H1 (cell line): ENCODE results near the gene MYH10. TPM values are rescaled to one million over a fixed set of nuclear protein-coding genes. Genes with fewer than 3 reads are reported as not detected.

Experiments used
- CTCF ChIA-PET: fragments of 300-600 bp; sonication (Branson Sonifier 250); formaldehyde crosslinking; loops from one replicate; lab custom pipeline; 2021; ENCODE audit not compliant: partially characterized antibody; lab: Charles Lee
- POLR2A ChIA-PET: fragments of 300-600 bp; sonication (Branson Sonifier 250); formaldehyde crosslinking; loops from one replicate; lab custom pipeline; 2021; ENCODE audit warnings: inconsistent platforms; ENCODE audit not compliant: partially characterized antibody; lab: Charles Lee
- DNase-seq, 2 experiments: peaks; one replicate each; pipeline versions ENCODE4 v3.0.0 to v3.0.0-alpha.2; 2010 to 2022; ENCODE audit warnings: low spot score in 2 of 2, low read depth in 1 of 2, mixed read lengths in 1 of 2
- FAIRE-seq: peaks from 2 replicates; lab custom pipeline; 2011; peaks lifted over from hg19 to GRCh38; lab: Jason Lieb, UNC
- H2AFZ ChIP-seq: 2 replicates; pipeline ENCODE4 v1.8.1; 2012; ENCODE audit warnings: low read length, inconsistent platforms
- H2AK5ac ChIP-seq: 2 replicates; pipeline ENCODE4 v1.6.1; 2013; ENCODE audit warnings: low read depth, low read length
- H2BK120ac ChIP-seq: replicated peaks from 2 replicates; pipeline ENCODE3; 2013; ENCODE audit warnings: low read depth, low read length, inconsistent platforms
- H2BK12ac ChIP-seq: 2 replicates; pipeline ENCODE4 v1.6.1; 2013; ENCODE audit warnings: low read depth, low read length
- H2BK15ac ChIP-seq: 2 replicates; pipeline ENCODE4 v1.6.1; 2013; ENCODE audit warnings: low read length
- H2BK20ac ChIP-seq: 2 replicates; pipeline ENCODE4 v1.6.1; 2013; ENCODE audit warnings: low read length
- H2BK5ac ChIP-seq: 2 replicates; pipeline ENCODE4 v1.6.1; 2013; ENCODE audit warnings: low read depth, low read length
- H3K14ac ChIP-seq: 2 replicates; pipeline ENCODE4 v1.6.1; 2013; ENCODE audit warnings: inconsistent platforms; ENCODE audit not compliant: insufficient read length
- H3K18ac ChIP-seq: 2 replicates; pipeline ENCODE4 v1.6.1; 2013; ENCODE audit warnings: low read length; ENCODE audit errors: extremely low read depth
- H3K23ac ChIP-seq: 2 replicates; pipeline ENCODE4 v1.6.1; 2013; ENCODE audit warnings: inconsistent platforms; ENCODE audit not compliant: insufficient read length
- H3K23me2 ChIP-seq: 2 replicates; pipeline ENCODE4 v1.6.1; 2013; ENCODE audit warnings: low read depth, low read length
- H3K27ac ChIP-seq: 2 replicates; pipeline ENCODE4 v1.6.1; 2011; ENCODE audit warnings: low read depth, low read length, inconsistent platforms
- H3K27me3 ChIP-seq, 4 experiments: replicated peaks in 1 of 4; 1 replicate in 1 of 4; 2 replicates in 3 of 4; pipeline versions ENCODE4 v1.6.1 to v1.8.1; 2011 to 2013; ENCODE audit warnings: low read length in 3 of 4, mild to moderate bottlenecking in 3 of 4, inconsistent platforms in 2 of 4, mixed read lengths in 2 of 4, moderate library complexity in 1 of 4; ENCODE audit not compliant: control insufficient read depth in 3 of 4, insufficient read depth in 3 of 4; ENCODE audit errors: extremely low read depth in 1 of 4
- H3K36me3 ChIP-seq, 4 experiments: 2 replicates each; pipeline versions ENCODE4 v1.6.1 to v1.8.1; 2011 to 2013; ENCODE audit warnings: mild to moderate bottlenecking in 4 of 4, low read length in 3 of 4, moderate library complexity in 2 of 4, control low read depth in 1 of 4, inconsistent platforms in 1 of 4; ENCODE audit not compliant: insufficient read depth in 4 of 4, control insufficient read depth in 2 of 4
- H3K4ac ChIP-seq: replicated peaks from 2 replicates; pipeline ENCODE3; 2013; ENCODE audit warnings: low read length, low read depth, mixed read lengths, inconsistent platforms; ENCODE audit not compliant: insufficient read length
- H3K4me1 ChIP-seq, 4 experiments: replicated peaks in 1 of 4; 1 replicate in 1 of 4; 2 replicates in 3 of 4; pipeline versions ENCODE4 v1.6.1 to v1.8.1; 2011 to 2013; ENCODE audit warnings: low read length in 3 of 4, inconsistent platforms in 2 of 4, mixed read lengths in 1 of 4; ENCODE audit not compliant: insufficient read depth in 4 of 4, control insufficient read depth in 3 of 4
- H3K4me2 ChIP-seq, 2 experiments: 2 replicates each; pipeline versions ENCODE4 v1.6.1 to v1.8.1; 2011 to 2013; ENCODE audit warnings: low read depth in 2 of 2, low read length in 2 of 2, control low read depth in 1 of 2, inconsistent platforms in 1 of 2, mild to moderate bottlenecking in 1 of 2; ENCODE audit not compliant: insufficient read depth in 1 of 2
- H3K4me3 ChIP-seq, 4 experiments: fragments of 200-600, 300-600 bp in 1 of 4; sonication (generic), shearing (Covaris generic), sonication (Bioruptor Twin) in 1 of 4; 2 replicates each; pipeline versions ENCODE4 v1.5.1 to v1.8.1; 2011 to 2016; ENCODE audit warnings: low read length in 4 of 4, low read depth in 3 of 4, control low read depth in 2 of 4, inconsistent platforms in 2 of 4, mild to moderate bottlenecking in 2 of 4, mixed read lengths in 1 of 4, moderate library complexity in 1 of 4; ENCODE audit not compliant: insufficient read depth in 2 of 4; ENCODE audit errors: extremely low read depth in 1 of 4
- H3K56ac ChIP-seq: replicated peaks from 2 replicates; pipeline ENCODE3; 2013; ENCODE audit warnings: low read depth, mild to moderate bottlenecking, mixed read lengths, low read length, inconsistent platforms; ENCODE audit not compliant: insufficient read length
- H3K79me1 ChIP-seq: 2 replicates; pipeline ENCODE4 v1.6.1; 2013; ENCODE audit warnings: low read depth, low read length, control low read depth
- H3K79me2 ChIP-seq, 2 experiments: 2 replicates each; pipeline versions ENCODE4 v1.6.1 to v1.8.1; 2012 to 2013; ENCODE audit warnings: low read length in 2 of 2, mild to moderate bottlenecking in 2 of 2, inconsistent platforms in 1 of 2; ENCODE audit not compliant: insufficient read depth in 2 of 2, control insufficient read depth in 1 of 2
- H3K9ac ChIP-seq, 4 experiments: replicated peaks in 1 of 4; 1 replicate in 1 of 4; 2 replicates in 3 of 4; pipeline versions ENCODE4 v1.6.1 to v1.8.1; 2011 to 2013; ENCODE audit warnings: low read depth in 3 of 4, low read length in 3 of 4, control low read depth in 2 of 4, mild to moderate bottlenecking in 2 of 4, moderate library complexity in 2 of 4, inconsistent platforms in 1 of 4; ENCODE audit errors: extremely low read depth in 1 of 4
- H3K9me3 ChIP-seq, 2 experiments: 2 replicates each; pipeline versions ENCODE4 v1.6.1 to v1.8.1; 2012 to 2013; ENCODE audit warnings: mild to moderate bottlenecking in 2 of 2, moderate library complexity in 2 of 2, control low read depth in 1 of 2, inconsistent platforms in 1 of 2, low read depth in 1 of 2, low read length in 1 of 2, mixed read lengths in 1 of 2; ENCODE audit not compliant: insufficient read depth in 2 of 2
- H4K20me1 ChIP-seq, 2 experiments: replicated peaks in 1 of 2; 2 replicates each; pipeline versions ENCODE3 to v1.8.1; 2011 to 2013; ENCODE audit warnings: inconsistent platforms in 2 of 2, low read length in 2 of 2, mild to moderate bottlenecking in 1 of 2; ENCODE audit not compliant: insufficient read depth in 2 of 2, control insufficient read depth in 1 of 2
- H4K5ac ChIP-seq: 2 replicates; pipeline ENCODE4 v1.6.1; 2013; ENCODE audit warnings: low read length, low read depth, mixed read lengths, inconsistent platforms; ENCODE audit not compliant: insufficient read length
- H4K8ac ChIP-seq: 2 replicates; pipeline ENCODE4 v1.8.0; 2013; ENCODE audit warnings: mild to moderate bottlenecking, moderate library complexity, low read length, inconsistent platforms; ENCODE audit not compliant: insufficient read depth; ENCODE audit errors: extremely low read depth
- H4K91ac ChIP-seq: replicated peaks from 2 replicates; pipeline ENCODE3; 2013; ENCODE audit warnings: low read length, mixed read lengths, inconsistent platforms; ENCODE audit not compliant: insufficient read length
- KDM5A ChIP-seq: fragments of 200-600 bp; IDR thresholded peaks from 2 replicates; pipeline ENCODE4 v1.7.1; 2012; ENCODE audit warnings: mild to moderate bottlenecking, low read length, inconsistent platforms, mixed read lengths
- RFX5 ChIP-seq: IDR thresholded peaks from 2 replicates; pipeline ENCODE4 v1.6.1; 2011; ENCODE audit warnings: low read depth, low read length, improper control_type of control experiment, borderline replicate concordance
- WGBS, 2 experiments: shearing (Covaris generic) in 1 of 2; methylation state at CpG; one replicate each; pipeline versions ENCODE4 v1.1.6 to v1.1.7; 2013 to 2015; ENCODE audit warnings: low lambda C conversion rate in 2 of 2, mixed read lengths in 2 of 2, inconsistent platforms in 1 of 2, low coverage in 1 of 2, missing lambda C conversion rate in 1 of 2; ENCODE audit not compliant: insufficient replicate concordance in 2 of 2, insufficient coverage in 1 of 2, insufficient read length in 1 of 2; ENCODE audit errors: extremely low coverage in 1 of 2, missing lambda C conversion rate in 1 of 2; 5-methylcytosine and 5-hydroxymethylcytosine counted together
- polyA plus RNA-seq, 7 experiments: library from polyadenylated mRNA; depleted of rRNA in 3 of 7; stranded (reverse) in 5 of 7; unstranded in 2 of 7; fragments of >200 nt in 5 of 7; fragments of 200-250 nt in 2 of 7; gene quantifications; 1 replicate in 5 of 7; 2 replicates in 1 of 7; 4 replicates in 1 of 7; pipeline versions ENCODE4 v1.2.1 to v1.2.3, GENCODE V29; 2011 to 2013; ENCODE audit warnings: missing spikeins in 2 of 7, mixed read lengths in 2 of 7
- total RNA-seq: library from RNA; stranded (reverse); fragmentation: NEBNext Ultra II Directional; extraction: Animal tissue kit (Norgen Biotek cat#: 25700); gene quantifications from 2 replicates; pipeline ENCODE4 v1.2.1, GENCODE V29; 2021

Gene MYH10
- total and polyA plus RNA-seq, 2 of the 8 experiments (the other 6 are each of a cell fraction or from before 2014, with no cell fraction given): 64.1 to 289 TPM

- Histone ChIP-seq H3K4me3 (no peak overlapping the region), H3K23me2 (no peaks in the 10 kb centered on the region), H2AK5ac (no peak overlapping the region), H3K23ac (no peak overlapping the region), H2AFZ (no peak overlapping the region), H3K79me2 (peaks cover 48 to 100% of the 10 kb centered on the region in 2 experiments), H4K91ac (no peak overlapping the region), H3K18ac (no peak overlapping the region), H3K79me1 (peaks cover under 1% of the 10 kb centered on the region; the same call in 1 of the 2 replicates), H4K8ac (no peak overlapping the region), H4K5ac (no peak overlapping the region), H2BK120ac (no peak overlapping the region), H3K14ac (no peak overlapping the region), H3K4ac (no peak overlapping the region), H2BK12ac (no peak overlapping the region), H3K27ac (no peak overlapping the region), H2BK15ac (no peak overlapping the region), H4K20me1 (peaks cover 29 to 35% of the 10 kb centered on the region in 2 experiments), H3K56ac (no peak overlapping the region), H3K27me3 (no peaks in the 10 kb centered on the region), H2BK20ac (no peak overlapping the region), H3K4me2 (no peak overlapping the region), H3K36me3 (peaks cover 4 to 47% (median 18%) of the 10 kb centered on the region in 4 experiments; a peak in 6 of 8 replicates), H3K9ac (no peak overlapping the region), H3K9me3 (no peaks in the 10 kb centered on the region), H3K4me1 (peaks cover 0 to 4% (median 2%) of the 10 kb centered on the region in 4 experiments; a peak in 2 of 7 replicates), H2BK5ac (no peak overlapping the region)
- TF ChIP-seq RFX5: no peak
- no peak for TF ChIP-seq KDM5A
- FAIRE-seq (no peak), DNase-seq (no peak)
- 95% methylated on average over 4 of the region's 4 CpGs; no CpG with 5 or more reads in 1 of the 2 experiments for WGBS, 2 experiments
- POLR2A ChIA-PET: interaction anchor here (1.1 to 1.4 kb wide), 2 partner anchors 21 to 102 kb away, joined by 3 to 4 read pairs; no protein-coding TSS in a partner anchor
- CTCF ChIA-PET: interaction anchor here (1.6 kb wide), 1 partner anchor 124 kb away, joined by 7 read pairs; no protein-coding TSS in a partner anchor
These were observed 8.3 kb downstream of the MYH10 start for GRCh38 chr17:8622191-8622590.
